K562 (cell line): ENCODE data around the gene NODAL. TPM values are rescaled to one million over a fixed set of nuclear protein-coding genes. Genes with fewer than 3 reads are reported as not detected.

Experiments
- ATAC-seq: fragments of 200-7000 bp; cut with Tn5 transposase; 3 replicates; pipeline ENCODE4 v1.9.1; 2020; ENCODE audit warnings: moderate library complexity
- BruUV-seq: library from RNA; stranded (reverse); fragments of 400-500 nt; replicated peaks from 2 replicates; lab custom pipeline; 2021; lab: Mats Ljungman, UMichigan
- CTCF ChIA-PET: fragments of 300-600 bp; formaldehyde crosslinking; extraction: SDS; loops from one replicate; lab custom pipeline; 2021; ENCODE audit warnings: low intra/inter-chr PET ratio; lab: Yijun Ruan, JAX
- POLR2A ChIA-PET: fragments of 300-600, 350-650 bp; sonication (Branson Sonifier 250); formaldehyde crosslinking; extraction: SDS; loops from one replicate; lab custom pipeline; 2021; ENCODE audit warnings: antibody characterized with exemption, inconsistent platforms; lab: Yijun Ruan, JAX
- DNase-seq, 4 experiments: peaks; one replicate each; pipeline versions ENCODE4 v3.0.0 to v3.0.0-alpha.2; 2011 to 2018; ENCODE audit warnings: low spot score in 3 of 4, mixed read lengths in 3 of 4; ENCODE audit errors: extremely low read depth in 1 of 4
- FAIRE-seq: peaks from 2 replicates; lab custom pipeline; 2011; peaks lifted over from hg19 to GRCh38; lab: Jason Lieb, UNC
- H2AFZ ChIP-seq: 2 replicates; pipeline ENCODE4 v1.6.0; 2011; ENCODE audit warnings: low read depth, low read length, control low read depth, inconsistent platforms
- H3K27ac ChIP-seq: fragments of 200-600 bp; 3 replicates; pipeline ENCODE4 v1.8.0; 2011; ENCODE audit warnings: low read depth, mild to moderate bottlenecking, control low read depth, inconsistent platforms, low read length, moderate library complexity, mixed read lengths; ENCODE audit errors: extremely low read depth
- H3K27me3 ChIP-seq, 2 experiments: fragments of 300-600 bp in 1 of 2; 2 replicates in 1 of 2; 3 replicates in 1 of 2; pipeline versions ENCODE4 v1.6.0 to v1.8.0; 2011; ENCODE audit warnings: inconsistent platforms in 2 of 2, low read length in 2 of 2, mild to moderate bottlenecking in 1 of 2, mixed read lengths in 1 of 2, moderate library complexity in 1 of 2; ENCODE audit not compliant: control insufficient read depth in 2 of 2, insufficient read depth in 2 of 2
- H3K36me3 ChIP-seq: fragments of 300-600 bp; 3 replicates; pipeline ENCODE4 v1.8.0; 2011; ENCODE audit warnings: mild to moderate bottlenecking, low read length, inconsistent platforms; ENCODE audit not compliant: control insufficient read depth, insufficient read depth
- H3K4me1 ChIP-seq, 2 experiments: fragments of 200-600 bp in 1 of 2; replicated peaks in 1 of 2; 2 replicates in 1 of 2; 3 replicates in 1 of 2; pipeline versions ENCODE4 v1.5.1 to v1.8.0; 2011; ENCODE audit warnings: inconsistent platforms in 2 of 2, low read length in 2 of 2, mild to moderate bottlenecking in 1 of 2, mixed read lengths in 1 of 2, moderate library complexity in 1 of 2; ENCODE audit not compliant: control insufficient read depth in 2 of 2, insufficient read depth in 2 of 2
- H3K4me2 ChIP-seq: 2 replicates; pipeline ENCODE4 v1.6.1; 2011; ENCODE audit warnings: low read length, control low read depth, inconsistent platforms, mixed read lengths; ENCODE audit not compliant: insufficient read depth
- H3K4me3 ChIP-seq: fragments of 200-600 bp; sonication (generic), shearing (Covaris generic); 2 replicates; pipeline ENCODE4 v1.5.1; 2016; ENCODE audit warnings: control low read depth, inconsistent platforms
- H3K79me2 ChIP-seq: fragments of 200-600 bp; 3 replicates; pipeline ENCODE4 v1.8.0; 2011; ENCODE audit warnings: low read length, inconsistent platforms; ENCODE audit not compliant: control insufficient read depth, insufficient read depth
- H3K9ac ChIP-seq, 2 experiments: 2 replicates each; pipeline versions ENCODE4 v1.6.0 to v1.6.1; 2011; ENCODE audit warnings: low read depth in 2 of 2, low read length in 2 of 2, control low read depth in 1 of 2, inconsistent platforms in 1 of 2, mild to moderate bottlenecking in 1 of 2, mixed read lengths in 1 of 2; ENCODE audit not compliant: insufficient read depth in 1 of 2
- H3K9me1 ChIP-seq: one replicate; pipeline ENCODE4 v1.6.0; 2011; ENCODE audit warnings: inconsistent platforms, mild to moderate bottlenecking, low read length, moderate library complexity; ENCODE audit not compliant: control insufficient read depth, insufficient read depth
- H3K9me3 ChIP-seq: replicated peaks from 2 replicates; pipeline ENCODE4 v1.5.1; 2011; ENCODE audit warnings: low read depth, low read length, inconsistent platforms; ENCODE audit not compliant: control insufficient read depth, insufficient read depth
- H4K20me1 ChIP-seq: replicated peaks from 2 replicates; pipeline ENCODE4 v1.6.1; 2011; ENCODE audit warnings: low read length, inconsistent platforms, mixed read lengths; ENCODE audit not compliant: control insufficient read depth, insufficient read depth
- BRD4 ChIP-seq: fragments of 200-600 bp; sonication (generic); IDR thresholded peaks from 2 replicates; pipeline ENCODE4 v1.6.1; 2017; ENCODE audit warnings: inconsistent platforms
- EZH2 ChIP-seq: IDR thresholded peaks from 2 replicates; pipeline ENCODE4 v1.6.1; 2012; ENCODE audit warnings: low read depth, mild to moderate bottlenecking, inconsistent platforms, low read length, borderline replicate concordance
- HDAC6 ChIP-seq: IDR thresholded peaks from 2 replicates; pipeline ENCODE4 v1.6.1; 2012; ENCODE audit warnings: low read depth, mild to moderate bottlenecking, control low read depth, inconsistent platforms, low read length, moderate library complexity
- ILK ChIP-seq: fragments of 450-650 bp; IDR thresholded peaks from 2 replicates; pipeline ENCODE4 v1.6.1; 2016; ENCODE audit warnings: missing genetic modification characterization, low read depth, mild to moderate bottlenecking, missing compliant biosample characterization, moderate library complexity, borderline replicate concordance
- NRF1 ChIP-seq, 2 experiments: fragments of 450-650 bp; IDR thresholded peaks in 1 of 2; conservative IDR thresholded peaks in 1 of 2; 2 replicates each; pipeline ENCODE4 v1.6.1; 2014; ENCODE audit warnings: mild to moderate bottlenecking in 2 of 2
- U2AF1 ChIP-seq: fragments of 200-400 bp; formaldehyde crosslinking; optimal IDR thresholded peaks from 2 replicates; pipeline ENCODE3; 2017; ENCODE audit warnings: mild to moderate bottlenecking, low read depth, low read length, moderate library complexity
- WGBS: fragments of 100-300 bp; shearing (Covaris generic); methylation state at CpG from one replicate; pipeline ENCODE4 v1.1.6; 2016; ENCODE audit warnings: low coverage, mixed read lengths; ENCODE audit not compliant: insufficient coverage; ENCODE audit errors: missing lambda C conversion rate; 5-methylcytosine and 5-hydroxymethylcytosine counted together
- in situ Hi-C: fragments of 300-500 bp; cut with MboI; formaldehyde crosslinking; loops from 4 replicates; pipeline ENCODE4 v1.15.0; 2018; ENCODE audit warnings: inconsistent platforms, mixed read lengths
- intact Hi-C: fragments of 100-400 bp; cut with micrococcal nuclease; formaldehyde crosslinking; loops from 2 replicates; pipeline ENCODE4 v1.14.2; 2022
- polyA plus RNA-seq, 8 experiments: library from polyadenylated mRNA; depleted of rRNA in 4 of 8; stranded (reverse) in 5 of 8; unstranded in 3 of 8; fragments of >200 nt; fragmentation: Nextera tagmentation in 2 of 8; fragmentation: Illumina TruSeq in 1 of 8; extraction: Ambion mirVana in 2 of 8; extraction: Trizol in 1 of 8; gene quantifications; 2 replicates each; pipeline versions ENCODE4 v1.2.1 to v1.2.3, GENCODE V29; 2011 to 2014; ENCODE audit warnings: inconsistent platforms in 1 of 8, missing spikeins in 1 of 8
- total RNA-seq, 7 experiments: library from RNA; depleted of rRNA in 6 of 7; stranded (reverse); fragments of >200 nt in 6 of 7; fragmentation: Illumina TruSeq in 2 of 7; extraction: Trizol in 2 of 7; gene quantifications; 2 replicates each; pipeline versions ENCODE4 v1.2.1 to v1.2.3, GENCODE V29; 2011 to 2021; ENCODE audit warnings: low replicate concordance in 1 of 7
- TF ChIP-seq, protein P1 (sequence below): fragments of 250-450 bp; sonication (Bioruptor Pico); IDR thresholded peaks from 2 replicates; pipeline ENCODE4 v1.8.0; 2021; ENCODE audit warnings: borderline replicate concordance, mild to moderate bottlenecking, moderate library complexity; ENCODE audit not compliant: poor library complexity, severe bottlenecking

NODAL gene
- total and polyA plus RNA-seq, 9 of the 15 experiments (the other 6 are each of a cell fraction or from before 2014, with no cell fraction given): not detected

DNA sequence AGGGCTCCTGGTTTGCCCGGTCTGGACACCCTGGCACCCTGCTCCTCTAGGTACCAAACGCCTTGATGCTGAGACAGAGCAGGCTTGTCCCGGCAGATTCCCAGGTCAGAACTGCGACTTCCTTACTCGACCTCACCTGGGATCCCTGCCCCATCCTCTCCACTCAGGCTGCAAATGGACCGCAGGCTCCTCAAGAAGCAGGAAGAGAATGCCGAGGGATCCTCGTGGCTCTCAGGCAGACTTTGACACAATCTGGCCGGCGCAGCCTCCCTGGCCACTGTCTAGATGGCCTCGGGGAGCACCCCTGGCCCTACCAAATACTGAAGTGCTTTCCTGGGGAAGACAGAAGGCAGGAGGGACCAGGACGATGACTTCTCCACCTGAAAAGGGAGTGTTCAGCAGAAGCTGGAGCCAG lies 421 bp upstream of the NODAL start:
- FAIRE-seq (no peak), DNase-seq (no peak), ATAC-seq (no peak)
- Histone ChIP-seq H3K9me3 (no peaks in the 10 kb centered on the region), H4K20me1 (0 out of 2 replicates have a peak, but pooled peaks cover 4% of the 10 kb centered on the region), H3K27ac (no peak overlapping the region), H3K79me2 (no peaks in the 10 kb centered on the region), H3K9me1 (no peaks in the 10 kb centered on the region), H3K27me3 (peaks cover 70 to 83% of the 10 kb centered on the region in 2 experiments), H3K9ac (no peak overlapping the region), H2AFZ (no peak overlapping the region), H3K4me1 (peaks cover 0 to 19% of the 10 kb centered on the region in 2 experiments; a peak in 3 of 5 replicates), H3K36me3 (no peaks in the 10 kb centered on the region), H3K4me2 (no peak overlapping the region), H3K4me3 (no peak overlapping the region)
- TF ChIP-seq, protein P1, sequence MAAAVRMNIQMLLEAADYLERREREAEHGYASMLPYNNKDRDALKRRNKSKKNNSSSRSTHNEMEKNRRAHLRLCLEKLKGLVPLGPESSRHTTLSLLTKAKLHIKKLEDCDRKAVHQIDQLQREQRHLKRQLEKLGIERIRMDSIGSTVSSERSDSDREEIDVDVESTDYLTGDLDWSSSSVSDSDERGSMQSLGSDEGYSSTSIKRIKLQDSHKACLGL (CRISPR knock-in tag): no peak
- peak in 1 of 2 experiments; percentile 47; a peak in 2 of 4 replicates for TF ChIP-seq NRF1 (conservative IDR thresholded peaks at IDR 0.05 in 1 of 2, IDR thresholded peaks at IDR 0.05 in 1 of 2)
- no peak for TF ChIP-seq U2AF1
- TF ChIP-seq BRD4: no peak
- TF ChIP-seq EZH2: 0 out of 2 replicates have a peak, but pooled peaks have one; percentile 63
- TF ChIP-seq HDAC6: no peak
- no peak for TF ChIP-seq ILK (tag)
- in situ Hi-C loops: no loop called here
- ChIA-PET POLR2A (interaction anchor here (1.0 to 1.7 kb wide), 3 partner anchors 11 to 41 kb away, joined by 3 to 6 read pairs (median 6); no protein-coding TSS in a partner anchor), CTCF (no interaction called here)
- intact Hi-C loops: no loop called here
- WGBS: 3% methylated on average over 12 of the region's 12 CpGs
- BruUV-seq: no TSS peak
